Stimulated activated naive CD8-positive, alpha-beta T cell treated with anti-CD3 and anti-CD28 coated beads, Interleukin-15, Interleukin-2, amounts not matched to agents 100 U/mL and 50 U/mL, for 24 hours (primary cell): ENCODE data around the gene S100A6.

Experiments
- ATAC-seq: fragments of 150-1000 bp; cut with Tn5 transposase; one replicate; pipeline ENCODE4 v1.10.0; 2021
- DNase-seq: peaks from one replicate; pipeline ENCODE4 v3.0.0; 2021

Gene S100A6

GRCh38 chr1:153503766-153504165, 32.0 kb downstream of the S100A6 start:
- DNase-seq: no peak
- no peak for ATAC-seq

GRCh38 chr1:153498746-153499145, 37.0 kb downstream of the S100A6 start:
- DNase-seq: no peak
- no peak for ATAC-seq

GRCh38 chr1:153495536-153495935, 40.3 kb downstream of the S100A6 start:
- DNase-seq (no peak), ATAC-seq (no peak)

- ATAC-seq: peak; percentile 68
Observed at GRCh38 chr1:153494976-153495535, 40.7 kb downstream of the S100A6 start.

GRCh38 chr1:153493343-153493960, 42.3 kb downstream of the S100A6 start:
- no peak for DNase-seq
- ATAC-seq: no peak

More at GRCh38 chr1:153494976-153495535, 40.7 kb downstream of the S100A6 start:
- peak; percentile 89 for DNase-seq

- peak; percentile 55 for ATAC-seq
- no peak for DNase-seq
Observed at GRCh38 chr1:153490272-153491051, 45.3 kb downstream of the S100A6 start.

GRCh38 chr1:153488731-153489130, 47.1 kb downstream of the S100A6 start:
- ATAC-seq (no peak), DNase-seq (no peak)

- no peak for ATAC-seq
- no peak for DNase-seq
Observed at GRCh38 chr1:153487707-153488106, 48.1 kb downstream of the S100A6 start.

GRCh38 chr1:153485863-153486262, 49.9 kb downstream of the S100A6 start:
- DNase-seq (no peak), ATAC-seq (no peak)
